GM21529 (cell line): ENCODE results near the gene TNIP3.

Source experiments
- ATAC-seq: cut with Tn5 transposase; IDR thresholded peaks from one replicate; pipeline ENCODE4 v1.9.1; 2021; ENCODE audit not compliant: unreplicated experiment

Gene TNIP3

DNA sequence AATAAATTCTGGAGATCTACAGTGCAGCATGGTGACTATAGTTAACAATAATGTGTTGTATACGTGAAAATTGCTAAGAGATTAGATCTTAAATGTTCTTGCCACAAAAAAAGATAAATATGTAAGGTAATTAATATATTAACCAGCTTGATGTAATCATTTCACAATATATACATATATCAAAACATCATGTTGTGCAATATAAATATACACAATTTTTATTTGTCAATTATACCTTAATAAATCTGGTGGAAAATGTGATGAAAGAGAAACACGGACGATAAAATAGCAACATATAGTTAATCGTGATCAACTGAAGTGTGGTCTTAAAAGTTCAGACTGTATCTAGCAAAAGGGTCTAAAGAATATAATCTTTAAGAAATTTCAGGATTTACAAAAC, 75.3 kb downstream of the TNIP3 start:
- ATAC-seq = no peak
